RWPE2 (cell line): ENCODE data around the gene HSPB6.

ENCODE experiments used
- ATAC-seq: fragments of 200-7000 bp; cut with Tn5 transposase; 3 replicates; pipeline ENCODE4 v1.9.1; 2021; ENCODE audit warnings: low read depth
- DNase-seq: peaks from one replicate; pipeline ENCODE4 v3.0.0-alpha.2; 2020; ENCODE audit warnings: low spot score
- H3K27ac ChIP-seq: fragments of 450-650 bp; 2 replicates; pipeline ENCODE4 v1.5.1; 2017; ENCODE audit warnings: mild to moderate bottlenecking; ENCODE audit not compliant: poor library complexity, severe bottlenecking
- H3K27me3 ChIP-seq: fragments of 250-450 bp; sonication (Bioruptor Pico); 2 replicates; pipeline ENCODE4 v1.5.1; 2021; ENCODE audit warnings: mild to moderate bottlenecking, moderate library complexity; ENCODE audit not compliant: insufficient read depth, poor library complexity, severe bottlenecking
- H3K36me3 ChIP-seq: fragments of 250-450 bp; sonication (Bioruptor Pico); 2 replicates; pipeline ENCODE4 v1.5.1; 2020; ENCODE audit warnings: low read depth, mild to moderate bottlenecking, moderate library complexity
- H3K4me1 ChIP-seq: fragments of 250-450 bp; sonication (Bioruptor Pico); 2 replicates; pipeline ENCODE4 v1.5.1; 2021; ENCODE audit warnings: mild to moderate bottlenecking, moderate library complexity; ENCODE audit not compliant: insufficient read depth, poor library complexity, severe bottlenecking
- H3K4me3 ChIP-seq: fragments of 250-450 bp; sonication (Bioruptor Pico); 2 replicates; pipeline ENCODE4 v1.5.1; 2021; ENCODE audit warnings: mild to moderate bottlenecking, moderate library complexity; ENCODE audit not compliant: severe bottlenecking
- H3K9me3 ChIP-seq: fragments of 250-450 bp; sonication (Bioruptor Pico); 2 replicates; pipeline ENCODE4 v1.5.1; 2021; ENCODE audit warnings: mild to moderate bottlenecking, moderate library complexity; ENCODE audit not compliant: severe bottlenecking
- CTCF ChIP-seq: fragments of 450-650 bp; IDR thresholded peaks from one replicate; pipeline ENCODE4 v1.5.1; 2017; ENCODE audit warnings: mild to moderate bottlenecking, moderate library complexity; ENCODE audit not compliant: poor library complexity, severe bottlenecking

HSPB6 gene

DNA sequence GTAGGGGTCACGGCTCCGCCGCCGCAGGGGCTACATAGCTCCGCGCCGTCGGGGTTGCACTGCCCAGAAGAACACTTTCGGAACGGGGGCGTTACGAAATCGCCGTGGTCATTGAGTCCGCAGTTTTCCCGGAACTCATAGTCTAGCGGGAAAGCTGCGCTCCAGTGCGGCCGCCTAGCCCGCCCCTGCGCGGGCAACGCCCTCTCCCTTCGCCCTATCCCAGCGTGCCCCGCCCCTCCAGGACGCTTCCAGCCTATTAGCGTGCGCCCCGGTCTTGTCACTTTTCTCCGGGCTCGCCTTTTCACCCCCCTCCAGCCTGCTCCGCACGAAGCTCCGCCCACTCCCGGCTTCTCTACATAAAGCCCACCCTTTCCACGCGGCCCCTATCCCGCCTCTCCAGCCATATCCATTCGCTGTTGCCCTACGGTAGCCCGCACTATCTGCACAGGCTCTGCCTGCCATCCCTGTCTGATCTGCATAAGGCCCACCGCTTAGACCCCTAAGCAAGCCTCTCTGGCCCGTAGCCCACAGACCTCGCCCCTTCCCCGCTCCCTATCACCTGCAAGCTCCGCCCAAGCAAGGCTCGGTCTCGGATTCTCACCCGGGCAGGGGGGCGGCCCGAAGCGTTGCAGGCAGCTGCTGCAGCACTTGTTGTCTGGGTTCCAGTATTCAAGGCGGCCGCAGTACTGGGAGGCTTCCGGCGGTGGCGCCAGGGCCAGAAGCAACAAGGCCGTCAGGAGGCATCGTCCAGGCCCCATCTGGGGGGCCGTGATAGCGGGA lies 16.2 kb downstream of the HSPB6 start:
- Histone ChIP-seq H3K27me3 (no peaks in the 10 kb centered on the region), H3K27ac (peak overlapping the region; percentile 12), H3K36me3 (peaks cover 30% of the 10 kb centered on the region), H3K9me3 (no peaks in the 10 kb centered on the region), H3K4me1 (no peaks in the 10 kb centered on the region), H3K4me3 (peak overlapping the region; percentile 38)
- TF ChIP-seq CTCF, result peak; percentile 16
- DNase-seq, result peak; percentile 97
- peak; percentile 83 for ATAC-seq

DNA sequence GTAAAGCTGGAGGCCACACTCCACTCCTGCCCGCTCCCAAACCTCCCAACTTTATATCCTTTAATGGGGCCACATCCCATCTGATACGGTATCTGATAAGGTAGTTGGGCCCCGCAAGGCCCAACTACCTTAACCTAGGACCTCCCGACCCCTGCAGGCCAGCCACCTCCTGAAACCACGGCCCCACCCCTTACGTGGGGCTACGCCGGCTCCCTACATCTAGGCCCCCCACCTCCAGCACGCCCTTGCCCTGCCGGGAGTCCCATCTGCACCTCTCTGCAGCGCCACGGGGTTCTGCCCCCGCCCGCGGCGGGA lies 16.8 kb downstream of the HSPB6 start:
- H3K36me3 ChIP-seq, result peaks cover 34% of the 10 kb centered on the region
- H3K4me3 ChIP-seq, result peak overlapping the region; percentile 38
- H3K9me3 ChIP-seq, result no peaks in the 10 kb centered on the region
- H3K27me3 ChIP-seq, result no peaks in the 10 kb centered on the region
- DNase-seq, result no peak
- peak; percentile 8; the same call in 1 of the 3 replicates for ATAC-seq
- H3K27ac ChIP-seq, result no peak overlapping the region
- no peak for TF ChIP-seq CTCF
- H3K4me1 ChIP-seq, result no peaks in the 10 kb centered on the region

DNA sequence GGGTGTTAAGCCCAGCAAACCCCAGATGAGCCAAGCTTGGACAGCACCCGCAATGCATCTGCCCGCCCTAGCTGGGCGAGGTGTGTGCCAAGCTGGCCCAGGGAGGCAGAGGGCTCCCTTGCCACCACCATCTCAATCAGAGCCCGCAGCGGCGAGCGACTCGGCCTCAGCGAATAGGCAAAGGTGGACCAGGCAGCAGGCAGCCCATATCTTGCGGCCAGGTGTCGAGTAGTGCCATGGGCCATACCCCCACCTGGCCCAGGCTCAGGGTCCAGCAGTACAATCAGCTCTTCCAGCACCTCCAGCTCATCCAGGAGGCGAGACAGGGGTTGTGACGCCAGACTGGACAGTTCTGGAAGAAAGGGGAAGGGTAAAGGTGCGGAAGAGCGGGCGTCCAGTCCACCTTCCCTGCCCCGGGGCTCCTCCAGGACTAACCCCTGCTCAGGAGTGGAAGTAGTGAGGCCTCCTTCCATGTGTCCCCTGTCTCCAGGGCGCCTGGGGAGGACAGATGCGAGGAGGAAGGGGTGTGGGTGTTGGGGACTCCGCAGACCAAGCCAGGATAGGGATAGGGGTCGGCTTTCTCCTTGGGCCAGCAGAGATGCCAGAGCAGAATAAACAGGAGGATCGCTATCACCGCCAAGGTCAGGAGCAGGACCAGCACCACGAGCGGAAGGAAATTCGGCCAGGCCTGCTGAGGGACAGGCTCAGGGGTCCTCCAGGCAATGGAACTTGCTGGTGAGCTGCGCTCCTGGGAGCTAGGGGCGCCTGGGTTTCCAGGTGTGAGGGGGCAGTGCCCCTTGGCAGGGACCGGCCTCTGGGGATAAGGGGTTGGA lies 17.3 kb downstream of the HSPB6 start:
- H3K36me3 ChIP-seq, result peaks cover 37% of the 10 kb centered on the region
- no peak overlapping the region for H3K27ac ChIP-seq
- no peaks in the 10 kb centered on the region for H3K4me1 ChIP-seq
- no peaks in the 10 kb centered on the region for H3K27me3 ChIP-seq
- H3K9me3 ChIP-seq, result no peaks in the 10 kb centered on the region
- DNase-seq (no peak), ATAC-seq (no peak)
- no peak for TF ChIP-seq CTCF
- H3K4me3 ChIP-seq, result peak overlapping the region; percentile 38

GRCh38 chr19:35738887-35739229 lies 18.0 kb downstream of the HSPB6 start:
- TF ChIP-seq CTCF, result no peak
- H3K27ac ChIP-seq, result no peak overlapping the region
- ATAC-seq (no peak), DNase-seq (no peak)
- peaks cover 44% of the 10 kb centered on the region for H3K36me3 ChIP-seq
- no peak overlapping the region for H3K4me3 ChIP-seq
- H3K9me3 ChIP-seq, result no peaks in the 10 kb centered on the region
- no peaks in the 10 kb centered on the region for H3K27me3 ChIP-seq
- no peaks in the 10 kb centered on the region for H3K4me1 ChIP-seq
